ENCODE data around the gene TUBGCP6.

Gene TUBGCP6

GRCh38 chr22:50178471-50178864, 66.4 kb downstream of the TUBGCP6 start:
- Histone ChIP-seq H3K79me2 (ENCODE audit: insufficient read depth, low read length) (no peaks in the 10 kb centered on the region), H3K9ac (ENCODE audit: low read depth, low read length, poor library complexity, severe bottlenecking) (no peak overlapping the region), H3K4me1 (ENCODE audit: insufficient read depth, low read length, poor library complexity, severe bottlenecking) (peaks cover 4% of the 10 kb centered on the region), H3K4me2 (ENCODE audit: low read depth, low read length, poor library complexity, severe bottlenecking) (no peak overlapping the region), H3F3A (ENCODE audit: low read depth) (no peaks in the 10 kb centered on the region), H3K9me2 (replicated peaks; ENCODE audit: low read depth, low read length) (no peaks in the 10 kb centered on the region), H3K27me3 (ENCODE audit: insufficient read depth, low read length, poor library complexity, severe bottlenecking) (no peaks in the 10 kb centered on the region), H2AFZ (ENCODE audit: low read length) (no peak overlapping the region), H3K4me3 (ENCODE audit: low read length, poor library complexity, severe bottlenecking) (no peak overlapping the region), H3K9me3 (ENCODE audit: insufficient read depth, low read depth, low read length) (no peaks in the 10 kb centered on the region), H3K36me3 (ENCODE audit: insufficient read depth, low read length) (no peaks in the 10 kb centered on the region), H4K20me1 (ENCODE audit: insufficient read depth, low read length, poor library complexity, severe bottlenecking) (no peaks in the 10 kb centered on the region)
- TF ChIP-seq EZH2phosphoT487 (IDR thresholded peaks at IDR 0.05; ENCODE audit: borderline replicate concordance), result no peak
- no peak for TF ChIP-seq CTCF (conservative IDR thresholded peaks at IDR 0.05; ENCODE audit: low read length)

GRCh38 chr22:50177537-50178470, 67.0 kb downstream of the TUBGCP6 start:
- Histone ChIP-seq H3K4me3 (ENCODE audit: low read length, poor library complexity, severe bottlenecking) (no peak overlapping the region), H3K4me1 (ENCODE audit: insufficient read depth, low read length, poor library complexity, severe bottlenecking) (peaks cover 4% of the 10 kb centered on the region), H3F3A (ENCODE audit: low read depth) (no peaks in the 10 kb centered on the region), H3K9me2 (replicated peaks; ENCODE audit: low read depth, low read length) (no peaks in the 10 kb centered on the region), H3K9ac (ENCODE audit: low read depth, low read length, poor library complexity, severe bottlenecking) (no peak overlapping the region), H3K36me3 (ENCODE audit: insufficient read depth, low read length) (no peaks in the 10 kb centered on the region), H3K9me3 (ENCODE audit: insufficient read depth, low read depth, low read length) (no peaks in the 10 kb centered on the region), H4K20me1 (ENCODE audit: insufficient read depth, low read length, poor library complexity, severe bottlenecking) (no peaks in the 10 kb centered on the region), H3K4me2 (ENCODE audit: low read depth, low read length, poor library complexity, severe bottlenecking) (no peak overlapping the region), H2AFZ (ENCODE audit: low read length) (no peak overlapping the region), H3K79me2 (ENCODE audit: insufficient read depth, low read length) (no peaks in the 10 kb centered on the region), H3K27me3 (ENCODE audit: insufficient read depth, low read length, poor library complexity, severe bottlenecking) (no peaks in the 10 kb centered on the region)
- TF ChIP-seq CTCF (conservative IDR thresholded peaks at IDR 0.05; ENCODE audit: low read length) (no peak), EZH2phosphoT487 (IDR thresholded peaks at IDR 0.05; ENCODE audit: borderline replicate concordance) (no peak)

GRCh38 chr22:50176850-50177536, 67.8 kb downstream of the TUBGCP6 start:
- Histone ChIP-seq H3K79me2 (ENCODE audit: insufficient read depth, low read length) (no peaks in the 10 kb centered on the region), H3K36me3 (ENCODE audit: insufficient read depth, low read length) (no peaks in the 10 kb centered on the region), H3K4me1 (ENCODE audit: insufficient read depth, low read length, poor library complexity, severe bottlenecking) (peaks cover 4% of the 10 kb centered on the region), H3F3A (ENCODE audit: low read depth) (no peaks in the 10 kb centered on the region), H3K4me2 (ENCODE audit: low read depth, low read length, poor library complexity, severe bottlenecking) (no peak overlapping the region), H3K9ac (ENCODE audit: low read depth, low read length, poor library complexity, severe bottlenecking) (no peak overlapping the region), H4K20me1 (ENCODE audit: insufficient read depth, low read length, poor library complexity, severe bottlenecking) (no peaks in the 10 kb centered on the region), H3K9me2 (replicated peaks; ENCODE audit: low read depth, low read length) (no peaks in the 10 kb centered on the region), H3K4me3 (ENCODE audit: low read length, poor library complexity, severe bottlenecking) (no peak overlapping the region), H2AFZ (ENCODE audit: low read length) (no peak overlapping the region), H3K9me3 (ENCODE audit: insufficient read depth, low read depth, low read length) (no peaks in the 10 kb centered on the region), H3K27me3 (ENCODE audit: insufficient read depth, low read length, poor library complexity, severe bottlenecking) (no peaks in the 10 kb centered on the region)
- no peak for TF ChIP-seq CTCF (conservative IDR thresholded peaks at IDR 0.05; ENCODE audit: low read length)
- no peak for TF ChIP-seq EZH2phosphoT487 (IDR thresholded peaks at IDR 0.05; ENCODE audit: borderline replicate concordance)
